Lung (tissue), 12 donors: ENCODE data around the gene NFU1. TPM values are rescaled to one million over a fixed set of nuclear protein-coding genes. Genes with fewer than 3 reads are reported as not detected.

Experiments
- ATAC-seq: fragments of 200-7000 bp; cut with Tn5 transposase; one replicate; pipeline ENCODE4 v1.9.1; 2020; ENCODE audit warnings: moderate number of reproducible peaks; ENCODE audit not compliant: insufficient read depth, low FRiP score
- DNase-seq, 3 donors: peaks; one replicate each; pipeline ENCODE4 v3.0.0-alpha.2; 2013 to 2017
- H3K27ac ChIP-seq, 2 donors: one replicate each; pipeline ENCODE4 v1.5.1; 2013; ENCODE audit warnings: mild to moderate bottlenecking in 2 of 2, moderate library complexity in 2 of 2, control low read depth in 1 of 2, inconsistent platforms in 1 of 2, low read depth in 1 of 2, low read length in 1 of 2
- H3K27me3 ChIP-seq, 3 donors: one replicate each; pipeline ENCODE4 v1.5.1; 2013; ENCODE audit warnings: low read length in 2 of 3; ENCODE audit not compliant: control insufficient read depth in 3 of 3, insufficient read depth in 3 of 3
- H3K36me3 ChIP-seq, 4 donors: one replicate each; pipeline ENCODE4 v1.5.1; 2013; ENCODE audit warnings: low read length in 4 of 4, mild to moderate bottlenecking in 1 of 4, moderate library complexity in 1 of 4; ENCODE audit not compliant: control insufficient read depth in 4 of 4, insufficient read depth in 4 of 4
- H3K4me1 ChIP-seq, 5 donors: one replicate each; pipeline ENCODE4 v1.5.1; 2013; ENCODE audit warnings: low read length in 5 of 5, mild to moderate bottlenecking in 2 of 5, moderate library complexity in 1 of 5; ENCODE audit not compliant: control insufficient read depth in 5 of 5, insufficient read depth in 5 of 5
- H3K4me3 ChIP-seq: one replicate; pipeline ENCODE4 v1.5.1; 2013; ENCODE audit warnings: mild to moderate bottlenecking, control low read depth, moderate library complexity
- H3K9ac ChIP-seq, 2 donors: one replicate each; pipeline ENCODE4 v1.5.1; 2013; ENCODE audit warnings: low read length in 2 of 2, control low read depth in 1 of 2; ENCODE audit not compliant: insufficient read depth in 1 of 2
- H3K9me3 ChIP-seq, 4 donors: one replicate each; pipeline ENCODE4 v1.5.1; 2013; ENCODE audit warnings: low read length in 3 of 4, mild to moderate bottlenecking in 1 of 4, moderate library complexity in 1 of 4; ENCODE audit not compliant: control insufficient read depth in 4 of 4, insufficient read depth in 3 of 4
- WGBS, 2 donors: extraction: QIAGEN DNeasy Blood & Tissue Kit; methylation state at CpG; one replicate each; pipeline ENCODE4 v1.1.7; 2013; 5-methylcytosine and 5-hydroxymethylcytosine counted together
- polyA plus RNA-seq, 2 donors: library from polyadenylated mRNA; stranded (reverse); fragments of 200-250 nt; gene quantifications; one replicate each; pipeline ENCODE4 v1.2.1, GENCODE V29; 2013
- total RNA-seq, 2 donors: library from RNA; depleted of rRNA in 1 of 2; stranded (reverse); fragments of >200 nt in 1 of 2; gene quantifications; one replicate each; pipeline ENCODE4 v1.2.1, GENCODE V29; 2014 to 2021
- TF ChIP-seq, protein P1 (sequence below): IDR thresholded peaks from 2 replicates; pipeline ENCODE4 v1.5.1; 2012; ENCODE audit warnings: mild to moderate bottlenecking; ENCODE audit errors: control extremely low read depth, extremely low read depth
- donor health status: control.
- donor health status: control.
- donor health status: Bipolar disorder and iron deficiency.
- donor health status: healthy.
- donor health status: DM: yes; HTN: yes; CAD: no.

The NFU1 gene
- total and polyA plus RNA-seq, 4 donors = 28.6 to 49.0 (median 32.1) TPM

DNA sequence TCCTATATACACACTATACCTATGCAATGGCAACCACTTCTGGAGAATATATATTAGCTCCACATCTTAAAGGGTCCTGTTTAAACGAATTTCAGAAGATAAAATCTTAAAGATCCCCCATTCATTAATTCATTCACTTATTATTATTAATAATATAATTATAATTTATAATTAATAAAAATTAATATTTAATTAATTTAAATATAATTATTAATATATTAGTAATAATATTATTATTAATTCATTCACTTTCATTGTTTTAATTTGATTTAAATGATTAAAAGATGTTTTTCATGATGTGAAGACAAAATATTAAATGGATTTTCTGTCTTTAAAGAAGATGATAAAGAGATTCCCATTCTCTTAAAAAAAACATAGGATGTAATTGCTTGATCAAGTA, 21.1 kb downstream of the NFU1 start:
- ATAC-seq = no peak
- TF ChIP-seq, protein P1, sequence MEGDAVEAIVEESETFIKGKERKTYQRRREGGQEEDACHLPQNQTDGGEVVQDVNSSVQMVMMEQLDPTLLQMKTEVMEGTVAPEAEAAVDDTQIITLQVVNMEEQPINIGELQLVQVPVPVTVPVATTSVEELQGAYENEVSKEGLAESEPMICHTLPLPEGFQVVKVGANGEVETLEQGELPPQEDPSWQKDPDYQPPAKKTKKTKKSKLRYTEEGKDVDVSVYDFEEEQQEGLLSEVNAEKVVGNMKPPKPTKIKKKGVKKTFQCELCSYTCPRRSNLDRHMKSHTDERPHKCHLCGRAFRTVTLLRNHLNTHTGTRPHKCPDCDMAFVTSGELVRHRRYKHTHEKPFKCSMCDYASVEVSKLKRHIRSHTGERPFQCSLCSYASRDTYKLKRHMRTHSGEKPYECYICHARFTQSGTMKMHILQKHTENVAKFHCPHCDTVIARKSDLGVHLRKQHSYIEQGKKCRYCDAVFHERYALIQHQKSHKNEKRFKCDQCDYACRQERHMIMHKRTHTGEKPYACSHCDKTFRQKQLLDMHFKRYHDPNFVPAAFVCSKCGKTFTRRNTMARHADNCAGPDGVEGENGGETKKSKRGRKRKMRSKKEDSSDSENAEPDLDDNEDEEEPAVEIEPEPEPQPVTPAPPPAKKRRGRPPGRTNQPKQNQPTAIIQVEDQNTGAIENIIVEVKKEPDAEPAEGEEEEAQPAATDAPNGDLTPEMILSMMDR = no peak
- no peaks in the 10 kb centered on the region for H3K27me3 ChIP-seq
- peaks cover 13 to 21% (median 17%) of the 10 kb centered on the region in 4 donors for H3K36me3 ChIP-seq
- no peak overlapping the region for H3K27ac ChIP-seq
- no peak overlapping the region for H3K4me3 ChIP-seq
- no peaks in the 10 kb centered on the region for H3K9me3 ChIP-seq
- 79 to 89% methylated on average over 1 of the region's 1 CpG for WGBS, 2 donors
- H3K9ac ChIP-seq = no peak overlapping the region
- no peaks in the 10 kb centered on the region for H3K4me1 ChIP-seq
- DNase-seq = no peak

- no peak for ATAC-seq
- no peak overlapping the region for H3K27ac ChIP-seq
- peaks cover 0 to 3% (median 0%) of the 10 kb centered on the region in 5 donors for H3K4me1 ChIP-seq
- no peak overlapping the region for H3K9ac ChIP-seq
- no peak overlapping the region for H3K4me3 ChIP-seq
- H3K9me3 ChIP-seq = no peaks in the 10 kb centered on the region
- no peaks in the 10 kb centered on the region for H3K27me3 ChIP-seq
- H3K36me3 ChIP-seq = peaks cover 9 to 17% (median 12%) of the 10 kb centered on the region in 4 donors
- TF ChIP-seq, protein P1 = no peak
- no peak for DNase-seq
These were observed 26.1 kb downstream of the NFU1 start for GRCh38 chr2:69411120-69411519.

DNA sequence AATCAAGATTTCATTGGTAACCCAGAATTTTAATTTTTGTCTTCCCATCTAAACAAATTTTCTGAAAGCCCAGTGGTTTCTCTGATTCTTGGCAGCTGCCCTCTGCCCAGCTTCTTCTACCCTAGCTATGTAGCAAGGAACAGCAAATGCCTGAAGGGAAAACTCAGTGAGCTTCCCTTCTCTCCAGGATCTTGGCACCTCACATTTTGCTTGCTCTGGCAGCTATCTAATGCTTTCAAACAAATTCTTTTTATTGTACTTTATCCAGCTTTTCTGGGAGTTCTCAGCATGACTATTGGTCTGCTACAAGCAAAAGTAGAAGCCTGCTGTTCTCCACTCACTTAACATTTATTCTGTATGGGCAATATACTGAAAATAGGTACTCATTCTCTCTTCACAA, 31.9 kb downstream of the NFU1 start:
- Histone ChIP-seq H3K27me3 (no peaks in the 10 kb centered on the region), H3K27ac (no peak overlapping the region), H3K4me3 (no peak overlapping the region), H3K9ac (no peak overlapping the region), H3K9me3 (peaks cover 0 to 2% (median 0%) of the 10 kb centered on the region in 4 donors), H3K4me1 (peaks cover 0 to 3% (median 0%) of the 10 kb centered on the region in 5 donors), H3K36me3 (peaks cover 7 to 42% (median 21%) of the 10 kb centered on the region in 4 donors)
- TF ChIP-seq, protein P1 = no peak
- ATAC-seq (no peak), DNase-seq (no peak)

DNA sequence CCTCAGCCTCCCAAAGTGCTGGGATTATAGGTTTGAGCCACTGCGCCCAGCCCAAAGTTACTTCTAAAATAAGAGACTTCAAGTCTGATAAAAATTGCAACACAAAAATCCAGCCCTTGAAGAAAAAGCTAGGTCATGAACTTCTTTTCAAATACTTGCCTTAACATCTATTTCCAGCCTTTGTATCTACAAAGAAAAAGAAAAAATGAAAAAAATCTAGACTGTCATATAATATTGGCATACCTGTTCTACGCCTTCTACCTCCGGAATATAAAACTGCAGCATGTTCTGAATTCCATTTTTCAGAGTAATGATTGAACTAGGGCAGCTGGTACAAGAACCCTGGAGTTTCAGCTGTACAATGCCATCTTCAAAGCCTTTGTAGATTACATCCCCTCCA, 37.1 kb downstream of the NFU1 start:
- no peak overlapping the region for H3K27ac ChIP-seq
- DNase-seq = no peak
- H3K9me3 ChIP-seq = peaks cover 0 to 2% (median 0%) of the 10 kb centered on the region in 4 donors
- H3K4me1 ChIP-seq = no peaks in the 10 kb centered on the region
- no peak overlapping the region for H3K9ac ChIP-seq
- ATAC-seq = no peak
- no peaks in the 10 kb centered on the region for H3K27me3 ChIP-seq
- no peak overlapping the region for H3K4me3 ChIP-seq
- TF ChIP-seq, protein P1 = no peak
- 97 to 100% methylated on average over 3 of the region's 3 CpGs for WGBS, 2 donors
- H3K36me3 ChIP-seq = peaks cover 5 to 44% (median 16%) of the 10 kb centered on the region in 4 donors
